Left lobe of liver (tissue), 2 donors: ENCODE results near the gene ZSWIM1. TPM values are rescaled to one million over a fixed set of nuclear protein-coding genes. Genes with fewer than 3 reads are reported as not detected.
"Not testable (repeated sequence)": the region's sequence is repeated elsewhere in the genome, so short reads cannot be mapped to it uniquely, and the experiment has no call there.

Experiments used
- ATAC-seq: fragments of 200-7000 bp; cut with Tn5 transposase; one replicate; pipeline ENCODE4 v1.9.1; 2020; ENCODE audit warnings: mild to moderate bottlenecking, moderate library complexity
- DNase-seq: peaks from one replicate; pipeline ENCODE4 v3.0.0-alpha.2; 2020; ENCODE audit warnings: low spot score
- total RNA-seq: library from RNA; stranded (reverse); gene quantifications from one replicate; pipeline ENCODE4 v1.2.1, GENCODE V29; 2021
- donor health status: DM: no; HTN: no; CAD: no; lungs with moderate emphysema.
- donor health status: DM: no; HTN: yes; CAD: no.

Gene ZSWIM1
- total RNA-seq, 1 donor from 2014 or later = 2.7 TPM

- no peak for ATAC-seq
- no peak for DNase-seq
Observed at GRCh38 chr20:45853484-45853883, 27.5 kb upstream of the ZSWIM1 start.

GRCh38 chr20:45857114-45857881 is 23.7 kb upstream of the ZSWIM1 start, which contains the start of the genes ACOT8 and ZSWIM3:
Gene ACOT8, minus strand, starts transcription at chr20:45857392. Its CDS starts 77 bp downstream, at chr20:45857315.
Gene ZSWIM3, plus strand, starts transcription at chr20:45857614. Its CDS starts 212 bp downstream, at chr20:45857826.
- ATAC-seq (peak; percentile 99), DNase-seq (peak; percentile 96)

- DNase-seq (no peak), ATAC-seq (peak; percentile 17)
Observed at GRCh38 chr20:45857882-45858216, 23.2 kb upstream of the ZSWIM1 start.

- ATAC-seq = no peak
- no peak for DNase-seq
Observed at GRCh38 chr20:45859916-45860315, 21.1 kb upstream of the ZSWIM1 start.

GRCh38 chr20:45860560-45861220 is 20.3 kb upstream of the ZSWIM1 start:
- ATAC-seq (no peak), DNase-seq (no peak)

GRCh38 chr20:45861221-45862075 is 19.6 kb upstream of the ZSWIM1 start:
- ATAC-seq = no peak
- no peak for DNase-seq

DNA sequence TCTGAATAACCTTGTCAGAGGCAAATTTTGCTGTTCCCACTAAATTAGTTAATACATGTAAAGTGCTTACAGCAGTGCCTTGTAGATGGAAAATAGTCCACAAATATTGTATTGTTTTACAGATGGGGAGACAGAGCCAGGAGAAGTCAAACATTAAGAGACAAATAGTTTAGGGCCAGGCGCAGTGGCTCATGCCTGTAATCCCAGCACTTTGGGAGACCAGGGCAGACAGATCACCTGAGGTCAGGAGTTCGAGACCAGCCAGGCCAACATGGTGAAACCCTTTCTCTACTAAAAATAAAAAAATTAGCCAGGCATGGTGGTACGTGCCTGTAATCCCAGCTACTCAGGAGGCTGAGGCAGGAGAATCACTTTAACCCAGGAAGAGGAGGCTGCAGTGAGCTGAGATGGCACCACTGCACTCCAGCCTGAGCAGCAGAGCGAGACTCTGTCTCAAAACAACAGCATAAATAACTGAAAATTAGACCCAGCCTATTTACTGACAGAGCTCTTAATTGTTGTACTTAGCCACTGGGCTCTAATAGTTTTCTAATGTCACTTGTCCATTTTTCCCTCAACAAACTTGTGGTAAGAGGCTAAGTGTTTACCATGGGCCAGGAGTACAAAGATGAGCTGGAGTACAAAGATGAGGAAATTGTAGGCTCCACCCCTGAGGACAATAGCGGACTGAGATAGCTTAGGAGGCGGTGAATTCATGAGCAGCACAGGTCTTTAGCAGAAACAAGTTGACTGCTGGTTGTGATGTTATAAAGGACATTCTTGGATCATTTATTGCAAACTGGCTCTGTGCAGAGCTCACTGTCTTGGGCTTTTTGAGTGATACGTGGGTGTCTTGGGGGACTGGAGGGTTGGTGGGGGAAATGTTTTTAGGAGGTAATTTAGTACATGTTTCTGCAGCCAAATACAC is 17.2 kb upstream of the ZSWIM1 start:
- DNase-seq = no peak
- peak; percentile 32 for ATAC-seq

DNA sequence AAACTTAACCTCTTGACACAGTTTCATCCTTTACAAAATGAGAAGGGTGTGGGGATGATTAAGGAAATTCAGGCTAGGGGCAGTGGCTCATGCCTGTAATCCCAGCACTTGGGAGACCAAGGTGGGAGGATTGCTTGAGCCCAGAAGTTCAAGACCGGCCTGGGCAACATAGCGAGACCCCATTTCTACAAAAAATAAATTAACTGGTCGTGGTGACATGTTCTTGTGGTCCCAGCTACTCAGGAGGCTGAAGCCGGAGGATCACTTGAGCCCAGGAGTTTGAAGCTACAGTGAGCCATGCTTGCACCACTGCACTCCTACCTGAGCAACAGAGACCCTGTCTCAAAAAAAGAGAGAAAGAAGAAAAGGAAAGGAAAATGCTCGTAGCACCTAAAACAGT is 14.6 kb upstream of the ZSWIM1 start:
- DNase-seq (no peak), ATAC-seq (no peak)

- ATAC-seq (no peak), DNase-seq (no peak)
Observed at GRCh38 chr20:45867136-45867818, 13.8 kb upstream of the ZSWIM1 start.

DNA sequence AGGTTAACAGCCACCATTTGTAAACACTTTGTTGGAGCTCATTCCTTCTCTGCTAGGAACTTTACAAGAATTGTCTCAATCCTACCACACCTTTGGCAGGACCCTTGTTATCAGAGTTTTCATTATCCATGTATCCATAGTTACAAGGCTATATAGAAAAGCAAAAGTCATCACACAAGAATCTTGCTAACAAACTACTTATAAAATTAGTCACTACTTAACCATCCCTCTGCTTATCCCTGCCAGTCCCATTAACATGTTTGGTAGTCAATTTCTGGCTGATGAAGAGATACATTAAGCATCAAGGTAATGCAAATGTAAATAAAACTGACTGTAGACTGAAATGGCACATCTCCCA is 13.2 kb upstream of the ZSWIM1 start:
- DNase-seq (no peak), ATAC-seq (no peak)

DNA sequence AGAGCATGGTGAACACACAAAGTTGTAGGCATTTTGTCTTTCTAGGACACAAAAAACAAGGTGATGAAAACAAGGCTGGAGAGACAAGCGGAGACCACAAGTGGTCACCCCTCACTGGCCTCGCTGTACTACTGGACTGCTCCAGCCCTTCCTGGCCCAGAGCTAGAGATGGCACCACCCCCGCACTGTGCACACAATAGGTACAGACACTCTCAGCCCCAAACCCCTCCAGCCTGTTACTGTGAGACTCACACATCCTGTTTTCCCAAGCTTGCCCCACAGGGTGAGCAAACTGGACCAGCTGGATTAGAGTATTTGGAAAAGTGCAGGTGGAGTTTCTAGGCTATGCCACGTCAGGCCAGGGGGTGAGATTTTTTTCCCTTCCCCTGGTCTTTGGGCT is 8.4 kb upstream of the ZSWIM1 start:
- DNase-seq (no peak), ATAC-seq (no peak)

DNA sequence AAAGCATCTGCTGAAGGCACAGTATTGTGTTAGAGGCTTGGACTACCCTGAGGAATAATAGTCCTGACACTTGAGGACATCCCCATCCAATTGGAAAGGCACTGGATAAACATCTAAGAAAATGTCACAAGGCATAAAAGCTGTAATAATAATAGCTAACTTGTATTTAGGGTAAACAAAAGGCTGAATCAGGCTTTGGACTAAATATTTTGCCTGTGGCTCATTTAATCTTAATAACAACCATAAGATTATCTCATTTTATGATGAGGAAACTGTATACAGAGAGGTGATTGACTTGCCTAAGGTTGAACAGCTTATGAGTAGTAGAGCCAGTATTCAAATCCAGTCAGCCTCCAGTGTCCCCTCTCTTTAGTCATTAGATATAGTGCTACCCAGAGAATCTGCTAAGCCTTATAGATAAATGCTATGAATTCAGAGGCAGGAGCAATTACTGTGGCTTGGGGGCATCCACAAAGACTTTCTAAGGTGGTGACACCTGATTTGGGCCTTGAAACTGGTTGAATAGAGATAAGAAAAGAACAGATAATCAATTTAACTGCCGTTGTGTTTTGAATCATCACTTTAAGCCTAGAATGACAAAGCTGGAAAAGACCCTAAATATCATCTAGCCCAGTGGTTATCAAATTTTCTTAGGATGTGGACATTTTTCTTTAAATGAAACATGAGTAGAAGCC is 7.5 kb upstream of the ZSWIM1 start:
- DNase-seq (no peak), ATAC-seq (no peak)

DNA sequence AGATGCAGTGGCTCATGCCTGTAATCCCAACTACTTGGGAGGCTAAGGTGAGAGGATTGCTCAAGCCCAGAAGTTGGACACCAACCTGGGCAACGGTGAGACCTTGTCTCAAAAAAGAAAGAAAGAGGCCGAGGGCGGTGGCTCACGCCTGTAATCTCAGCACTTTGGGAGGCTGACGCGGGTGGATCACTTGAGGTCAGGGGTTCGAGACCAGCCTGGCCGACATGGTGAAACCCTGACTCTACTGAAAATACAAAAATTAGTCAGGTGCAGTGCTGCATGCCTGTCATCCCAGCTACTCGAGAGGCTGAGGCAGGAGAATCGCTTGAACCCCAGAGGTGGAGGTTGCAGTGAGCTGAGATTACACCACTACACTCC is 6.9 kb upstream of the ZSWIM1 start:
- not testable (repeated sequence) for ATAC-seq, DNase-seq

DNA sequence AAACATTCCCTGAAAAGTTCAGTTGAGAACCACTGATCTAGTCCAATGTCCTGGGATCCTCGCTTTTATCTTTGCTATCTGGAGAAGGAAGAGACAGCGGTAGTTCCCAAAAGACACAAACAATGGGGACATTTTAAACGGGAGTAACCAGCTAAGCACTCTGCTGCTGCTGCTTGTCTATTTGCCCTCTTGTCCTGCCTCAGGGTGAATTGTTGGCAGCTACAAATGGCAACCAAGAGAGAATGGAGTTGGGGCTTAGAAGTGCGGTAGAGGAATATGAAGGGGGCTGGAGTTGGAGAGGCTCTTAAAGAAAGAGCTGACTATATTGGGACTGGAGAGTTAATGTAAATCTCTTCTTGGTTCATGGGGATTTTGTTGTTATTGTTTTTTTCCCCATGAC is 6.5 kb upstream of the ZSWIM1 start:
- no peak for ATAC-seq
- no peak for DNase-seq

GRCh38 chr20:45878076-45878761 is 2.8 kb upstream of the ZSWIM1 start:
- DNase-seq (no peak), ATAC-seq (no peak)

GRCh38 chr20:45882469-45883099 is 1.6 kb downstream of the ZSWIM1 start:
- DNase-seq = no peak
- ATAC-seq = no peak

- no peak for DNase-seq
- no peak for ATAC-seq
Observed at GRCh38 chr20:45883100-45883469, 2.1 kb downstream of the ZSWIM1 start.

GRCh38 chr20:45886590-45887345 is 5.7 kb downstream of the ZSWIM1 start:
- DNase-seq (no peak), ATAC-seq (no peak)
